ENCODE measurements around the gene PDPK1.

Gene PDPK1

DNA sequence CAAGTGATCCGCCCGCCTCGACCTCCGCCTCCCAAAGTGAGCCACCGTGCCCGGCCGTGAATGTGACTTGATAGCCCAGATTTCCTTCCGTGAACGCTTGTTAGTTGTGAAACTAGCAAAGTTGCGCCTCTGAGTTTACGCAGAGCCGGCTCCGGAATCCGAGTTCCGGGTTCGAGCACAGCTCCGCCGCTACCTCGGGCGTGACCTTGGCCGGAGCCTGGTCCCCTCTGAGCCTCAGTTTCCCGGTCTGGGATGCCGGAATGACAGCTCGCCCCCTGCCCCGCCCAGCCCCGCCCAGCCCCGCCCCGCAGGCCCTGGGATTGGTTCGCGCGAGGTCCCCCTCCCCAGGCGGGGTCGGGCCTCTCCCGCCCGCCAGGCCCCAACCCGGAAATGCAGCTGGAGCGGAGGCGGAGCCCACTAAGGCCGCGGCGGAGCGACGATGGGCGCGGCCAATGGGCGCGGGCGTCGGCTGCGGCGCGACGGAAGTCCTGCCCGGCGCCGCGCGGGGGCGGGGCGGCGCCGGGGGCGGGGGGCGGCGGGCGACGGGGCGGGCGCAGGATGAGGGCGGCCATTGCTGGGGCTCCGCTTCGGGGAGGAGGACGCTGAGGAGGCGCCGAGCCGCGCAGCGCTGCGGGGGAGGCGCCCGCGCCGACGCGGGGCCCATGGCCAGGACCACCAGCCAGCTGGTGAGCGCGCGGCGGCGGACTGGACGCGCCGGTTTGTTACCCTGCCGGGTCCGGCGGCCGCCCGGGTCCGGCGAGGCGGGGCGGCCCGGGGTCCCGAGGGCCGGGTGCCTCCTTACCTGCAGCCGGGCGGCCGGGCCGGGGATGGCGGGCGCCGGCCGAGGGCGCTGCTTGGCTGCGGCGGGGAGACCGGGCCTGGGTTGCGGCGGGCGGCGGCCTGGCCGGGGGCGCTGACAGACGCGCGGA, at the start of gene PDPK1:
Gene PDPK1 (plus strand): TSS at position 571 of the 929 bp plus-strand sequence. CDS start 92 bp downstream, at position 663.
- DNase-seq = peak; percentile 95 to 97

- no peak for DNase-seq
These were observed 48.2 kb upstream of the PDPK1 start for GRCh38 chr16:2489581-2489980.

- no peak for DNase-seq
These were observed 47.4 kb upstream of the PDPK1 start for GRCh38 chr16:2490190-2491105.

GRCh38 chr16:2492292-2492691, 45.5 kb upstream of the PDPK1 start:
- DNase-seq = no peak

DNA sequence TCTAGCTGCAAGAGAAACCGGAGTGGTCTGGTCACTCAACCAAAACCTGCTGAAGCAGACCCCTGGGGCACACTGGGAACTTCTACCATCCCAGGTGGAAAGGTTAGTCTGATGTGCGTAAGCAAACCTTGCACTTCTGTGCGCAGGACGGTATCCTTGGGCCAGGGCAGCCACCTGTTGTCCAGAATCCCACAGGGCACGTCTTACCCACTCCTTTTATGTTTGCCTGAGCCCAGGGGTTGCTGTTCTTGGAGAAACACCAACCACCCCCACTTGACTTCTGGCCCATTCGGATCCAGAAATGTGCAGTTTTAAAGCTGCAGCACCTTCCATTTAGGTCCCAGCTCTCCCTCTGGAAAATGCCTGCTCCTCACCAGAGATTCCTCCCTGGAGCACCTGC, 44.2 kb upstream of the PDPK1 start:
- no peak for DNase-seq

DNA sequence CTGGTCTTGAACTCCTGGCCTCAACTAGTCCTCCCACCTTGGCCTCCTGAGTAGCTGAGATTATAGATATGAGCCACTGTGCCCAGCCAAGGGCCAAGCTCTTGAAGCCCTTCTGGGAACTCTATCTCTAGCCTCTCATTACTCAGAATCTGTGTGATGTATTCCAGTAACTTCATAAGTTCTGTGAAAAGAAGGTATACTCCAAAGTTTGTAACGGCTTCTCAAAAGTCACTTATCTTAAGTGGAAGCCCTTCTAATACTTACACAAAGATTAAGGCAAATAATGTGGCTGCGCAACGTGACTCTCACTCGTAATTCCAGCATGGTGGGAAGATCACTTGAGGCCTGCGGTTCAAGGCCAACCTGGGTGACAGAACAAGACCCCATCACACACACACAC, 43.2 kb upstream of the PDPK1 start:
- no peak for DNase-seq

DNA sequence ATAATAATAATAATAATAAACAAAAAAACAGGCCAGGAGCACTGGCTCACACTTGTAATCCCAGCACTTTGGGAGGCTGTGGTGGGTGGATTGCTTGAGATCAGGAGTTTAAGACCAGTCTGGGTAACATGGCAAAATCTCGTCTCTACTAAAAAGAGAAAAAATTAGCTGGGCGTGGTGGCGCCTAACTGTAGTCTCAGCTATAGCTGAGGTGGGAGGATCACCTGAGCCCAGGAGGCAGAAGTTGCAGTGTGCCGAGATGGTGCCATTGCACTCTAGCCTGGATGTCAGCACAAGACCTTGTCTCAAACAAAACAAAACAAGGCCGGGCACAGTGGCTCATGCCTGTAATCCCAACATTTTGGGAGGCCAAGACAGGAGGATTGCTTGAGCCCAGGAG, 42.8 kb upstream of the PDPK1 start:
- DNase-seq = no peak

DNA sequence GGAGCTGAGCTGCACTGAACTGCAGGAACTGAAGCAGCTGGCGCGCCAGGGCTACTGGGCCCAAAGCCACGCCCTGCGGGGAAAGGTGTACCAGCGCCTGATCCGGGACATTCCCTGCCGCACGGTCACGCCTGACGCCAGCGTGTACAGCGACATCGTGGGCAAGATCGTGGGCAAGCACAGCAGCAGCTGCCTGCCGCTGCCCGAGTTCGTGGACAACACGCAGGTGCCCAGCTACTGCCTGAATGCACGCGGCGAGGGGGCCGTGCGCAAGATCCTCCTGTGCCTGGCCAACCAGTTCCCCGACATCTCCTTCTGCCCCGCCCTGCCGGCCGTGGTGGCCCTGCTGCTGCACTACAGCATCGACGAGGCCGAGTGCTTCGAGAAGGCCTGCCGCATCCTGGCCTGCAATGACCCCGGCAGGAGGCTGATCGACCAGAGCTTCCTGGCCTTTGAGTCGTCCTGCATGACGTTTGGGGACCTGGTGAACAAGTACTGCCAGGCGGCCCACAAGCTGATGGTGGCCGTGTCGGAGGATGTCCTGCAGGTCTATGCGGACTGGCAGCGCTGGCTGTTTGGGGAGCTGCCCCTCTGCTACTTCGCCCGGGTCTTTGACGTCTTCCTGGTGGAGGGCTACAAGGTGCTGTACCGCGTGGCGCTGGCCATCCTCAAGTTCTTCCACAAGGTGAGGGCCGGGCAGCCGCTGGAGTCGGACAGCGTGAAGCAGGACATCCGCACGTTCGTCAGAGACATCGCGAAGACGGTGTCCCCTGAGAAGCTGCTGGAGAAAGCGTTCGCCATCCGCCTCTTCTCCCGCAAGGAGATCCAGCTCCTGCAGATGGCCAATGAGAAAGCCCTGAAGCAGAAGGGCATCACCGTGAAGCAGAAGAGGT, 41.4 kb upstream of the PDPK1 start:
- DNase-seq = no peak

- DNase-seq = no peak
These were observed 40.6 kb upstream of the PDPK1 start for GRCh38 chr16:2497116-2497630.

- DNase-seq = no peak
These were observed 39.9 kb upstream of the PDPK1 start for GRCh38 chr16:2497695-2498484.

DNA sequence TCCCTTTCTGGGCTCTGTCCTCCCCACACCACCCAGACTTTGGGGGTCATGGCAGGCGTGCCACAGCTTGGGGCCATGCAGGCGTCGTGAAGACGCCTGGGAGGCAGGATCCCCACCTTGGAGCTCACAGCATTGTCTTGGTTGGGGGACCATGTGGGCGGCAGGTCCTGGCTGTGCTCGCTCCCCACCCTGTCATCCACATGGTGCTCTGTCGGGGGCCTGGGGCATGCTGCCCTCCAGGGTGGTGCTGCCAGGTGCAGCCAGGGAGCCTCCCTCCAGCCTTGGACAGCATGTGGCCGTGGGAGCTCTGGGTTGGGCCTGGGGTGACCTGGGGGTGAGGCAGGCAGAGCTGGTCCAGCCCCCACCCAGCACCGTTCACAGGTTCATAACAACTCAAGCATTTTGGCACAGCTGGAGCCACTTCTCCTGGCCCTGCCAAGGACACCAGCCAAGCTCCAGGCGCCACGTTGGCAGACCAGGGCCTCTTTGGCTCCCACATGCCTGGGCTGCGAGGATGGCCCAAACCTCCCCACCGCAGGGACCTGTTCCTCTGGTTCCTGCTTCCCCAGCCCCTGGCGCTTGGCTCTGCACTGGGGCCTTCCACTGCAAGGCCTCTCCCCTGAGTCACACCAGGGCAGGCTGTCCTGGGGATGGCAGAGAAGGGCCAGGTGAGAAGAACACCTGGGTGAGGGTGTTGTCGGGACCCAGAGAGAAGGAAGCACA, 39.1 kb upstream of the PDPK1 start:
- no peak for DNase-seq

GRCh38 chr16:2499454-2499853, 38.4 kb upstream of the PDPK1 start:
- no peak for DNase-seq

DNA sequence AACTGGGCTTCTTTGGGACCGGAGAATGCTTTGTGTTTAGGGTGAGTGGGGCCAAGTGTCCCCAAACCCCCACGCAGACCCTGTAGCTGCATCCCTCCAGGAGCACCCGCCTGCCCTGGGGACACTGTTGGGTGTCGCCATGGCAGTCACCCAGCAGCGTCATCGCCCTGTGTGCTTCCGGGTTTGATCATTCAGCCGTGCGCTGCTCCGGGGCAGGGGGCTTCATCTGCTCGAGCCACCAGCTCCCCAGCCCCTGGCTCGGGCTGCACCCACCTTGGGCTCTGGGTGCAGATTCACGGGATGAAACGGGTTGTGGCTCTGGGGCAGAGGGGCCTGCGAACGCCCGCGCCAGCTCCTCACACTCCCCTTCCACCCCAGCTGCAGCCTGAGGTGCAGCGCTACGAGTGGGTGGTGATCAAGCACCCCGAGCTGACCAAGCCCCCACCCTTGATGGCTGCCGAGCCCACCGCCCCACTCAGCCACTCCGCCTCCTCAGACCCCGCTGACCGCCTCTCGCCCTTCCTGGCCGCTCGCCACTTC, 37.9 kb upstream of the PDPK1 start:
- DNase-seq = no peak

DNA sequence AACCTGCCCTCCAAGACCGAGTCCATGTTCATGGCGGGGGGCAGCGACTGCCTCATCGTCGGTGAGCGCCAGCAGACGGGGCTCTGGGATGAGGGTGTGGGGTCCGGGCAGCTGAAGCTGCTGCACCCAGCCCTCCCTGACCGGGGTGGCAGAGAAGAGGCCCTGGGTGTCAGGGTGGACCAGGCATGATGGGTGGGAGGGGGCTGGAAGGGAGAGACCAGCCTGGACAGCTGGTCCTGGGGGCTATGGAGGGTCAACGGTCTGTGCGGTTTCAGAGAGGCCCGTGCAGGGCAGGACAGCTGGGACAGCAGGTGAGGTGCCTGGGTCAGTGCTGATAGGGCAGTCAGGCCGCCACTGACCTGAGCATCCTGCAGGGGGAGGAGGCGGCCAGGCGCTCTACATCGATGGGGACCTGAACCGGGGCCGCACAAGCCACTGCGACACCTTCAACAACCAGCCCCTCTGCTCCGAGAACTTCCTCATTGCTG, 37.3 kb upstream of the PDPK1 start:
- no peak for DNase-seq

DNA sequence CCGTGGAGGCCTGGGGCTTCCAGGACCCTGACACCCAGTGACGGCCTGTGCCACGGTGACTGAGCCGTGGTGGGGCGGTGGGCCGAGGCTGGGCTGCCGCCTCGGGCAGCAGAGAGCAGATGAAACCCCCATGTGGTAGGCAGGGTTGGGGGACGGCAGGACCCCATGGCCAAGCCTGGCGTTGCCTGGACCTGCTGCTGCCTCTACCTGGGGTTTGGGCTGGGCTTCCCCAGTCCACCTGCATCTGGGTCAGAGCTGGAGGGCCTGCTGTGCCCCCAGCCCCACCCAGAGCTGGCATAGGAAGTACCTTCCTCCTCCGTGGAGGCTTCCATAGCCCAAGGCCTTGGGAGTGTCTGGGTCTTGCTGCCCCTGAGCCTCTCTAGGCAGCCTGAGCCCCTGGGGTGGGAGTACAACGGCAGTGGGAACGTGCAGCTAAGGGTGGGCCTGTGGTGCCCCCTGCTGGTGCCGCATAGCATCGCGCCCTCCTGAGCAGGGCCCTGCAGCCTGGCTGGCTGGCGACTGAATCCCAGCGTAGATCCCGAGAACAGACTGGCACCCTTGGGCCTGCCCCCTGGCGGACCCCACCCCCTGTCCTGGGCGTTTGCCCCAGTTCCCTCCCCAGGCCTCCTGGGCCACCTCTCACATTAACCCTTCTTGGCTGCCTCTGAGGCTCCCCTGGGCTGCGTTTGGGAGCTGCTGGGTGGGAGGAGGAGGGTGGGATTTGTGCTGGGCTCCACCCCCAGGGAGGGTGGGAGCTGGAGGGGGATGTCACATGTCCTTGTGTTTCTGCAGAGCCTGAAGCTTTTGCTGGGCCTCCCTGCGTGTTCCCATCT, 36.7 kb upstream of the PDPK1 start:
- DNase-seq = peak; percentile 77 to 84

DNA sequence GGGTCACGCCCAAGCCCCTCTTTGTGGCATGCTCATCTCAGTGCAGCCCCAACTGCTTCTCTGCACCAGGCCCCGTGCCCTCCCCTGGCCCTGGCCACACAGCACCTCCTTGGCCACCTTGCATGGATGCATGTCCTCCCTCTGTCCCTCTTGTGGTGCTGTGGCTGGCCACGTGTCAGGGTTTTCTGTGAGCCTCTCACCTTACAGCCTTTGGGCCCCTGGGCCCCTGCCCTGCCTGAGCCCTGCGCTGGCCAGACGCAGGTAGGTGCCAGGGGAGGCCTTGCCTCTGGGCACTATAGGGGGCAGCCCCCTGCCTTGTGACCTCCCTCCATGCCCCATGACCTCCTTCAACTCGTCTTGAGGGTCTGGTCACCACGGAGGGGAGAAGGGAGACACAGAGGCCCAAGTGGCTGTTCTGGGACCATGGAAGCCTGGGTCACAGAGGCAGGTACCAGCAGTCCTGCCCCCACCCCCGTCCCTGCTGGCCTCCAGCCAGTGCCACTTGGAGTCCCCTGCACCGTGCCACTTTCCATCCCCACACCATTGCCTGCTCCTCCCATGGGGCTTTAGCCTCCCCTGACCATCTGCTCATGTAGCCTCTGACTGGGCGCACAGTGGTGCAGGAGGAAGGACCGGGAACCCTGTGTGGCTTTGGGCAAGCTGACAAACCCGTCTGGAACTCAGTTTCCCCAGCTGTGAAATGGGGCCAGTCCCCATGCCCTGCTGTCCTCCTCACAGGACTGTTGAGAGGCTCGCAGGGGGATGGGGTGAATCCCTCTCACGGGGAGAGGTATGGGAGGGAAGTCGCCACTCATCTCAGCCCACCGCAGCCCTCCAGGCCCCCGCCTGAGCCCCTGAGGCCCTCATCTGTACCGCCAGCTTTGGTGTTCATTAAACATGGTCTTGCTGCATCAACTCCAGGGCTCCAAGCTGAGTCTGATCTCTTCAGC, 35.6 kb upstream of the PDPK1 start:
- DNase-seq = no peak

- DNase-seq = no peak
These were observed 32.1 kb upstream of the PDPK1 start for GRCh38 chr16:2505695-2506094.

DNA sequence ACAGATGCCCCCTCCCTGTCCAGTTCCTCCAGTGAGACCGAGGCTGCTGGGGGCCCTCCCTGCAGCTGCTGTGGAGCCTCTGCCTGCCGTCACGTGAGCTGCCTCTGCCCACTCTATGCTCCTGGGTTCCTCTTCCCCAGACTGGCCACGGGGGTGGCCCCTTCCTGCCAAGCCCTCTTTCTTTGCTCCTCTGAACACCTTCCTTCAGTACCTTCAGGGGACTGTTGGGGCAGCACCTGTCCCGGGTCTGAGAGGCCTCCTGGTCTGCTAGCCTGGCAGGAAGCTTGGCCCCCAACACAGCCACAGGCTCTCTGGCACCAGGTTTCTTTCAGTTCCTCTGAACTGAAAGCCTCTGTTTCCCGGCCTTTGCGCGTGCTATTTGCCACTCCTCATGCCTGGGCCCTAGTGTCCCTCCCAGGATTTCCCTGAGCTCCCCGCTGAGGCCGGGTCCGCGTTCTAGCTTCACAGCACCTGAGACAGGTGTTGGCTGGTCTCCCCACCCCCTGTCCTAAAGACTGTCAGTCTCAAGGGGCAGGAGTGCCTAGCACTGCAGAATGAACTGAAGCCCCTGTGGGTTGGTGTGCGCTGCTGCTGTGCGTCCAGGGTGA, 30.7 kb upstream of the PDPK1 start:
- DNase-seq = peak in 1 of 2 donors; percentile 63
